ENCODE measurements around the gene HOXD8.

HOXD8 gene

GRCh38 chr2:176117162-176117822, 12.2 kb upstream of the HOXD8 start:
- no peak for DNase-seq

GRCh38 chr2:176117823-176118371, 11.6 kb upstream of the HOXD8 start:
- no peak for DNase-seq

DNA sequence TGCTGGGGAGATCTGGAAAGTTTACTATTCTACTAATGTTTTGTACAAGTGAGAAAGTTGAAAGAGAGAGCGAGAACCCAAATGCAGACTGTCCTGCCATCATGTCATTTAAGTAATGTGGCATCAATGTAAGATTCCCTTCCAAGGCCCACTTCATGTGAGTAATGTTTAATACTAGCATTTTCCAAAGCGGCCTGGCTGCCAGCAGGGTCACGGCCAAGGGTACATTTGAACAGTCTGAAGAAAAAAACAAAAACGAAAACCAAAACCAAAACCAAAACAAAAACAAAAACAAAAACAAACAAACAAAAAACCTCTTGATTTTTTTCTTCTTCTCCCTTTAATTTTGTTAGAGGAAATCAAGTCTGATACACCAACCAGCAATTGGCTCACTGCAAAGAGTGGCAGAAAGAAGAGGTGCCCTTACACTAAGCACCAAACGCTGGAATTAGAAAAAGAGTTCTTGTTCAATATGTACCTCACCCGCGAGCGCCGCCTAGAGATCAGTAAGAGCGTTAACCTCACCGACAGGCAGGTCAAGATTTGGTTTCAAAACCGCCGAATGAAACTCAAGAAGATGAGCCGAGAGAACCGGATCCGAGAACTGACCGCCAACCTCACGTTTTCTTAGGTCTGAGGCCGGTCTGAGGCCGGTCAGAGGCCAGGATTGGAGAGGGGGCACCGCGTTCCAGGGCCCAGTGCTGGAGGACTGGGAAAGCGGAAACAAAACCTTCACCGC, 10.7 kb upstream of the HOXD8 start:
- peak in 1 of 5 experiments; percentile 54 for DNase-seq

DNA sequence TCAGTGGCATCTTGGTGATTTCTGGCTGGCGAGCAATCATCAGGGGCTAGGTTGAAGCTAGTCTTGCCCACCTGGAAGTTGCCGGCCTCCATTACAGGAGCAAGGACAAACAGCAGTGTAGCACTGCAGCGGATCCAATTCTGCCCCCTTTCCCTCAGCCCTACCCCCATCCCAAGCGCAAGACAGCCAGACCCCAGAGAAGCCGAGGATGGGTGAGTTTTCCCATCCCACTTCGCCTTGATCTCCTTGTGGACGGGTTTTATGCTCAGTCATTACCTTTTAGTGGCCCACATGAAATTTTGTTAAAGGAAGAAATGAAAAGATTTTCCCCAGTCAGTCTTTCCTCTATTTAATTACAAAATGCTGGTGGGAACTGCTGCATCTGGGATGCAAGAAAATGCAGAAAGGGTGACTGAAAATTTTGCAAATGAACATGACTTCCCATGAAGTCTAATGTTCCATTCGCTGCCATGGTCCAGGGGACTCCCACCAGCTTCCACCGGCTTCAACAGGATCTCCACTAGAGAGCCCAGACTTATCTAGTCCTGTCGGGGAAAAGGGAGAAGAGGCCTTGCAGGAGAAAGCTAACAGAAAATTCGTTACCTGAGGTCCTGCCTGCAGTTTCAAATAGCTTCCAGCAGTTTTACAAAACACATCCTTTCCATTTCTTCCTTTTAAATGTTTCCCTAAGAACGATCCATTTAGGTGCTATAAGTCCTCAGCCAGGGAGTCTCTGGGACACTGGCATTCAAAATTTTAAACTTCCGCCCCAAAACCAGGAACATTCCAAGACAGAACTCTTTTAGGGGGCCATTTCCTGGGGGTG, 8.9 kb upstream of the HOXD8 start:
- no peak for DNase-seq

GRCh38 chr2:176121190-176122051, 8.1 kb upstream of the HOXD8 start:
- no peak for DNase-seq

- no peak for DNase-seq
Observed at GRCh38 chr2:176122052-176122682, 7.3 kb upstream of the HOXD8 start.

DNA sequence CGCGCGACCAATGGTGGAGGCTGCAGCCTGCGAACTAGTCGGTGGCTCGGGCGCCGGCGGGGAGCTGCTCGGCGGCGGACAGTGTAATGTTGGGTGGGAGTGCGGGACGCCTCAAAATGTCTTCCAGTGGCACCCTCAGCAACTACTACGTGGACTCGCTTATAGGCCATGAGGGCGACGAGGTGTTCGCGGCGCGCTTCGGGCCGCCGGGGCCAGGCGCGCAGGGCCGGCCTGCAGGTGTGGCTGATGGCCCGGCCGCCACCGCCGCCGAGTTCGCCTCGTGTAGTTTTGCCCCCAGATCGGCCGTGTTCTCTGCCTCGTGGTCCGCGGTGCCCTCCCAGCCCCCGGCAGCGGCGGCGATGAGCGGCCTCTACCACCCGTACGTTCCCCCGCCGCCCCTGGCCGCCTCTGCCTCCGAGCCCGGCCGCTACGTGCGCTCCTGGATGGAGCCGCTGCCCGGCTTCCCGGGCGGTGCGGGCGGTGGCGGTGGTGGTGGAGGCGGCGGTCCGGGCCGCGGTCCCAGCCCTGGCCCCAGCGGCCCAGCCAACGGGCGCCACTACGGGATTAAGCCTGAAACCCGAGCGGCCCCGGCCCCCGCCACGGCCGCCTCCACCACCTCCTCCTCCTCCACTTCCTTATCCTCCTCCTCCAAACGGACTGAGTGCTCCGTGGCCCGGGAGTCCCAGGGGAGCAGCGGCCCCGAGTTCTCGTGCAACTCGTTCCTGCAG, 6.7 kb upstream of the HOXD8 start, which contains the start of gene HOXD9:
Gene HOXD9, plus strand, starts transcription at position 37 of the 728 bp plus-strand sequence. Its CDS starts 50 bp downstream, at position 87.
- DNase-seq, result no peak

DNA sequence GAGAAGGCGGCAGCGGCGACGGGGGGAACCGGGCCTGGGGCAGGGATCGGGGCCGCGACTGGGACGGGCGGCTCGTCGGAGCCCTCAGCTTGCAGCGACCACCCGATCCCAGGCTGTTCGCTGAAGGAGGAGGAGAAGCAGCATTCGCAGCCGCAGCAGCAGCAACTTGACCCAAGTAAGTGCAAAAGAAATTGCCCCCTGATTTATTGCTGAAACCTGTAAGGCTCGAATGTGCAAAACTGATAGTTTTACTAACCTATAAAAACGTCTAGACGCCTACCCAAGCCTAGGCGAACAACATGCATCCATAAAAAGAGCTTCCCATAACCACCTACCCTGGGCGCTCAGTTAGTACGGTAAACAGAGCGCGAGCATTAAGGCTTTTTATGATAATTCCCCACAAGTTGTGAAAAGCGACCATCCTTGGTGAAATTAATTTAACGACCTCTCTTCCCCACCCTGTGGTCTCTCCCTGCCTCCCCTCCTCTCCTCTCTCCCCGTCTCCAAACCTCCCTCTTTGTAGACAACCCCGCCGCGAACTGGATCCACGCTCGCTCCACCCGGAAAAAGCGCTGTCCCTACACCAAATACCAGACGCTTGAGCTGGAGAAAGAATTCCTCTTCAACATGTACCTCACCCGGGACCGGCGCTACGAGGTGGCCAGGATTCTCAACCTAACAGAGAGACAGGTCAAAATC, 5.9 kb upstream of the HOXD8 start:
- DNase-seq, result no peak

- DNase-seq, result no peak
Observed at GRCh38 chr2:176124110-176124946, 5.2 kb upstream of the HOXD8 start.

GRCh38 chr2:176124947-176125771, 4.3 kb upstream of the HOXD8 start:
- no peak for DNase-seq

DNA sequence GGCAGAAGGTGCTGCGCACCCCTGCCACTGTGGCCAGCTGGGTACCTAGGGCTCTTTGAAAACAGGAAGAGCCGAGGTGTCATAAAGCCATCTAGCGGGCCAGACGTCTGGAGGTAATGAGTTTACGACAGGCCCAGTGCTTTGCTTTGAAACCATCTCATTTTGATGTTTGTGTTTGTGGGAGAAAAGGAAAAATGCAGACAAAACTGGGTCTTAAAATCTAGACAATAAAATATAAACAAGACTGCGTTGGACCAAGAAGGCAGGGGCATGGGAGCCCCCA, 3.8 kb upstream of the HOXD8 start:
- DNase-seq, result no peak

GRCh38 chr2:176126929-176127773, 2.4 kb upstream of the HOXD8 start:
- peak in 4 of 5 experiments; percentile 36 to 55 (median 53) for DNase-seq

- no peak for DNase-seq
Observed at GRCh38 chr2:176127774-176128072, 1.8 kb upstream of the HOXD8 start.

- DNase-seq, result no peak
Observed at GRCh38 chr2:176128172-176128981, 1.1 kb upstream of the HOXD8 start.

GRCh38 chr2:176129813-176130146, 275 bp downstream of the HOXD8 start:
- DNase-seq, result no peak

- DNase-seq, result peak in 1 of 5 experiments; percentile 42
Observed at GRCh38 chr2:176130147-176130956, 847 bp downstream of the HOXD8 start.
